Memory B cell (primary cell): ENCODE measurements around the gene SNCAIP.

Experiments used
- ATAC-seq: fragments of 150-1000 bp; cut with Tn5 transposase; 2 replicates; pipeline ENCODE4 v1.10.0; 2021; ENCODE audit warnings: low read depth, mild to moderate bottlenecking, moderate library complexity
- DNase-seq, 2 donors: peaks; one replicate each; pipeline ENCODE4 v3.0.0; 2022; ENCODE audit warnings: low spot score in 2 of 2
- H3K27ac Mint-ChIP-seq: one replicate; pipeline ENCODE4 v1.8.0; 2022; ENCODE audit warnings: mild to moderate bottlenecking, moderate library complexity, mixed read lengths
- H3K27me3 Mint-ChIP-seq: one replicate; pipeline ENCODE4 v1.8.0; 2022; ENCODE audit warnings: mixed read lengths
- H3K36me3 Mint-ChIP-seq: one replicate; pipeline ENCODE4 v1.8.0; 2022; ENCODE audit warnings: mild to moderate bottlenecking, mixed read lengths
- H3K4me1 Mint-ChIP-seq: one replicate; pipeline ENCODE4 v1.8.0; 2022; ENCODE audit warnings: mixed read lengths
- H3K4me3 Mint-ChIP-seq: one replicate; pipeline ENCODE4 v1.8.0; 2022; ENCODE audit warnings: mild to moderate bottlenecking, moderate library complexity, mixed read lengths
- H3K9me3 Mint-ChIP-seq: one replicate; pipeline ENCODE4 v1.8.0; 2022; ENCODE audit warnings: mixed read lengths

Gene SNCAIP

GRCh38 chr5:122301016-122301415 is 11.0 kb upstream of the SNCAIP start:
- H3K36me3 Mint-ChIP-seq: no peaks in the 10 kb centered on the region
- H3K4me1 Mint-ChIP-seq: no peaks in the 10 kb centered on the region
- DNase-seq (no peak), ATAC-seq (no peak)
- no peak overlapping the region for H3K27ac Mint-ChIP-seq
- peaks cover 4% of the 10 kb centered on the region for H3K9me3 Mint-ChIP-seq
- no peak overlapping the region for H3K4me3 Mint-ChIP-seq
- peaks cover 6% of the 10 kb centered on the region for H3K27me3 Mint-ChIP-seq

- ATAC-seq (no peak), DNase-seq (no peak)
- Mint-ChIP-seq H3K4me3 (no peak overlapping the region), H3K27me3 (peaks cover 5% of the 10 kb centered on the region), H3K27ac (no peak overlapping the region), H3K4me1 (no peaks in the 10 kb centered on the region), H3K36me3 (no peaks in the 10 kb centered on the region), H3K9me3 (peaks cover 7% of the 10 kb centered on the region)
These were observed 7.4 kb upstream of the SNCAIP start for GRCh38 chr5:122304471-122305215.

- no peak overlapping the region for H3K4me3 Mint-ChIP-seq
- no peaks in the 10 kb centered on the region for H3K36me3 Mint-ChIP-seq
- H3K27me3 Mint-ChIP-seq: peaks cover 16% of the 10 kb centered on the region
- peaks cover 3% of the 10 kb centered on the region for H3K9me3 Mint-ChIP-seq
- H3K4me1 Mint-ChIP-seq: peaks cover 2% of the 10 kb centered on the region
- H3K27ac Mint-ChIP-seq: no peak overlapping the region
- no peak for ATAC-seq
- no peak for DNase-seq
These were observed 5.6 kb upstream of the SNCAIP start for GRCh38 chr5:122306461-122306860.

GRCh38 chr5:122310889-122311288 is 1.1 kb upstream of the SNCAIP start:
- H3K4me1 Mint-ChIP-seq: peaks cover 12% of the 10 kb centered on the region
- peaks cover 3% of the 10 kb centered on the region for H3K9me3 Mint-ChIP-seq
- ATAC-seq: no peak
- DNase-seq: no peak
- no peak overlapping the region for H3K27ac Mint-ChIP-seq
- H3K36me3 Mint-ChIP-seq: no peaks in the 10 kb centered on the region
- H3K27me3 Mint-ChIP-seq: peaks cover 24% of the 10 kb centered on the region
- peak overlapping the region; percentile 8 for H3K4me3 Mint-ChIP-seq

- Mint-ChIP-seq H3K4me3 (peak overlapping the region; percentile 69), H3K4me1 (peaks cover 12% of the 10 kb centered on the region), H3K9me3 (no peaks in the 10 kb centered on the region), H3K27ac (no peak overlapping the region), H3K36me3 (no peaks in the 10 kb centered on the region), H3K27me3 (peaks cover 25% of the 10 kb centered on the region)
- ATAC-seq: no peak
- no peak for DNase-seq
These were observed 508 bp upstream of the SNCAIP start for GRCh38 chr5:122311497-122311960.

GRCh38 chr5:122312591-122313406 is 762 bp downstream of the SNCAIP start:
- H3K4me3 Mint-ChIP-seq: peak overlapping the region; percentile 44
- no peaks in the 10 kb centered on the region for H3K9me3 Mint-ChIP-seq
- H3K27me3 Mint-ChIP-seq: peaks cover 25% of the 10 kb centered on the region

GRCh38 chr5:122314036-122314435 is 2.0 kb downstream of the SNCAIP start:
- peaks cover 25% of the 10 kb centered on the region for H3K27me3 Mint-ChIP-seq
- H3K4me1 Mint-ChIP-seq: peaks cover 12% of the 10 kb centered on the region
- H3K9me3 Mint-ChIP-seq: no peaks in the 10 kb centered on the region
- H3K4me3 Mint-ChIP-seq: no peak overlapping the region
- H3K36me3 Mint-ChIP-seq: no peaks in the 10 kb centered on the region
- ATAC-seq: no peak
- H3K27ac Mint-ChIP-seq: no peak overlapping the region
- no peak for DNase-seq

More at GRCh38 chr5:122312591-122313406, 762 bp downstream of the SNCAIP start:
- no peak overlapping the region for H3K27ac Mint-ChIP-seq
- H3K36me3 Mint-ChIP-seq: no peaks in the 10 kb centered on the region
- DNase-seq (no peak), ATAC-seq (no peak)
- peaks cover 12% of the 10 kb centered on the region for H3K4me1 Mint-ChIP-seq

- H3K27ac Mint-ChIP-seq: no peak overlapping the region
- H3K4me1 Mint-ChIP-seq: peaks cover 12% of the 10 kb centered on the region
- no peak overlapping the region for H3K4me3 Mint-ChIP-seq
- peaks cover 22% of the 10 kb centered on the region for H3K27me3 Mint-ChIP-seq
- ATAC-seq: no peak
- DNase-seq: no peak
- H3K36me3 Mint-ChIP-seq: no peaks in the 10 kb centered on the region
- no peaks in the 10 kb centered on the region for H3K9me3 Mint-ChIP-seq
These were observed 3.5 kb downstream of the SNCAIP start for GRCh38 chr5:122315521-122315920.

GRCh38 chr5:122316656-122317055 is 4.6 kb downstream of the SNCAIP start:
- Mint-ChIP-seq H3K4me3 (no peak overlapping the region), H3K36me3 (no peaks in the 10 kb centered on the region), H3K9me3 (no peaks in the 10 kb centered on the region), H3K27me3 (peaks cover 12% of the 10 kb centered on the region), H3K4me1 (peaks cover 8% of the 10 kb centered on the region), H3K27ac (no peak overlapping the region)
- DNase-seq: no peak
- ATAC-seq: no peak

GRCh38 chr5:122319897-122320296 is 7.9 kb downstream of the SNCAIP start:
- Mint-ChIP-seq H3K4me3 (no peak overlapping the region), H3K9me3 (no peaks in the 10 kb centered on the region), H3K4me1 (no peaks in the 10 kb centered on the region), H3K36me3 (no peaks in the 10 kb centered on the region), H3K27ac (no peak overlapping the region), H3K27me3 (peaks cover 4% of the 10 kb centered on the region)
- DNase-seq (no peak), ATAC-seq (no peak)

GRCh38 chr5:122321921-122322320 is 9.9 kb downstream of the SNCAIP start:
- no peak for DNase-seq
- Mint-ChIP-seq H3K4me1 (no peaks in the 10 kb centered on the region), H3K27ac (no peak overlapping the region)

GRCh38 chr5:122322801-122323548 is 10.9 kb downstream of the SNCAIP start:
- DNase-seq: no peak
- no peak for ATAC-seq
- Mint-ChIP-seq H3K9me3 (peaks cover 3% of the 10 kb centered on the region), H3K4me3 (no peak overlapping the region), H3K27ac (no peak overlapping the region), H3K27me3 (no peaks in the 10 kb centered on the region), H3K4me1 (no peaks in the 10 kb centered on the region), H3K36me3 (no peaks in the 10 kb centered on the region)

More at GRCh38 chr5:122321921-122322320, 9.9 kb downstream of the SNCAIP start:
- Mint-ChIP-seq H3K36me3 (no peaks in the 10 kb centered on the region), H3K27me3 (peaks cover 1% of the 10 kb centered on the region), H3K9me3 (no peaks in the 10 kb centered on the region), H3K4me3 (no peak overlapping the region)
- ATAC-seq: no peak

- Mint-ChIP-seq H3K4me1 (no peaks in the 10 kb centered on the region), H3K9me3 (peaks cover 6% of the 10 kb centered on the region), H3K27me3 (no peaks in the 10 kb centered on the region), H3K4me3 (no peak overlapping the region), H3K36me3 (no peaks in the 10 kb centered on the region), H3K27ac (no peak overlapping the region)
- DNase-seq (no peak), ATAC-seq (no peak)
These were observed 11.7 kb downstream of the SNCAIP start for GRCh38 chr5:122323738-122324137.

- H3K9me3 Mint-ChIP-seq: peaks cover 6% of the 10 kb centered on the region
- H3K4me3 Mint-ChIP-seq: no peak overlapping the region
- no peaks in the 10 kb centered on the region for H3K4me1 Mint-ChIP-seq
- H3K36me3 Mint-ChIP-seq: no peaks in the 10 kb centered on the region
- H3K27me3 Mint-ChIP-seq: peaks cover 2% of the 10 kb centered on the region
- no peak for DNase-seq
- no peak for ATAC-seq
- H3K27ac Mint-ChIP-seq: no peak overlapping the region
These were observed 15.1 kb downstream of the SNCAIP start for GRCh38 chr5:122327110-122327509.
